Neural progenitor cell (in vitro differentiated cells): Measurements from ENCODE around the gene ADCY3. TPM values are rescaled to one million over a fixed set of nuclear protein-coding genes. Genes with fewer than 3 reads are reported as not detected.

Source experiments
- DNase-seq: peaks from one replicate; pipeline ENCODE4 v3.0.0-alpha.2; 2016; ENCODE audit warnings: low spot score
- H2AFZ ChIP-seq: fragments of 200-600 bp; sonication (generic); replicated peaks from 2 replicates; pipeline ENCODE4 v1.6.1; 2016; ENCODE audit warnings: antibody characterized with exemption
- H3F3A ChIP-seq: fragments of 200-600 bp; sonication (generic); 2 replicates; pipeline ENCODE4 v1.6.1; 2016; ENCODE audit warnings: antibody characterized with exemption, low read depth
- H3K27ac ChIP-seq: fragments of 200-600 bp; sonication (generic); 2 replicates; pipeline ENCODE4 v1.5.1; 2016; ENCODE audit warnings: mild to moderate bottlenecking
- H3K27me3 ChIP-seq: fragments of 200-600 bp; sonication (generic); 2 replicates; pipeline ENCODE4 v1.6.1; 2016; ENCODE audit warnings: mild to moderate bottlenecking, moderate library complexity
- H3K36me3 ChIP-seq: fragments of 200-600 bp; sonication (generic); 2 replicates; pipeline ENCODE4 v1.5.1; 2016
- H3K4me1 ChIP-seq: fragments of 200-600 bp; sonication (generic); 2 replicates; pipeline ENCODE4 v1.6.1; 2016; ENCODE audit warnings: mixed run types
- H3K4me2 ChIP-seq: fragments of 200-600 bp; sonication (generic); 2 replicates; pipeline ENCODE4 v1.6.1; 2016
- H3K4me3 ChIP-seq: fragments of 200-600 bp; sonication (generic); 2 replicates; pipeline ENCODE4 v1.5.1; 2016
- H3K79me2 ChIP-seq: fragments of 200-600 bp; sonication (generic); 2 replicates; pipeline ENCODE4 v1.6.1; 2016; ENCODE audit warnings: low read depth
- H3K9ac ChIP-seq: fragments of 200-600 bp; sonication (generic); 2 replicates; pipeline ENCODE4 v1.6.1; 2016
- H3K9me3 ChIP-seq: fragments of 200-600 bp; sonication (generic); 2 replicates; pipeline ENCODE4 v1.5.1; 2016; ENCODE audit warnings: low read depth
- H4K20me1 ChIP-seq: fragments of 200-600 bp; sonication (generic); 2 replicates; pipeline ENCODE4 v1.6.1; 2016; ENCODE audit warnings: low read depth
- H3K27ac Mint-ChIP-seq: 3 replicates; pipeline ENCODE4 v1.8.0; 2021; ENCODE audit warnings: mixed read lengths
- H3K27me3 Mint-ChIP-seq: 2 replicates; pipeline ENCODE4 v1.8.0; 2022; ENCODE audit warnings: low read depth, mild to moderate bottlenecking, inconsistent platforms, moderate library complexity, mixed read lengths; ENCODE audit not compliant: insufficient read depth
- H3K36me3 Mint-ChIP-seq: 3 replicates; pipeline ENCODE4 v1.8.0; 2021; ENCODE audit warnings: mixed read lengths
- H3K4me1 Mint-ChIP-seq: 3 replicates; pipeline ENCODE4 v1.8.0; 2021; ENCODE audit warnings: mixed read lengths
- H3K4me3 Mint-ChIP-seq: 3 replicates; pipeline ENCODE4 v1.8.0; 2021; ENCODE audit warnings: mild to moderate bottlenecking, moderate library complexity, mixed read lengths
- H3K9me3 Mint-ChIP-seq: 3 replicates; pipeline ENCODE4 v1.8.0; 2020; ENCODE audit warnings: mixed read lengths
- CTCF ChIP-seq: fragments of 200-600 bp; sonication (generic); IDR thresholded peaks from 2 replicates; pipeline ENCODE4 v1.5.1; 2017; ENCODE audit warnings: antibody characterized with exemption, mild to moderate bottlenecking
- EZH2 ChIP-seq: fragments of 200-600 bp; sonication (generic); IDR thresholded peaks from 2 replicates; pipeline ENCODE4 v1.6.1; 2017; ENCODE audit warnings: antibody characterized with exemption, mild to moderate bottlenecking, moderate library complexity
- EZH2phosphoT487 ChIP-seq: fragments of 200-600 bp; sonication (generic); IDR thresholded peaks from 2 replicates; pipeline ENCODE4 v1.6.1; 2017; ENCODE audit warnings: antibody characterized with exemption
- total RNA-seq: library from RNA; depleted of rRNA; stranded (reverse); fragments of >200 nt; gene quantifications from 2 replicates; pipeline ENCODE4 v1.2.3, GENCODE V29; 2015; ENCODE audit warnings: low replicate concordance

ADCY3 gene
- total RNA-seq, 1 donor from 2014 or later = 25.3 TPM

GRCh38 chr2:24877646-24878045 is 42.4 kb downstream of the ADCY3 start:
- Histone ChIP-seq H3K4me1 (no peaks in the 10 kb centered on the region), H3K9ac (no peak overlapping the region), H3K4me2 (no peak overlapping the region), H3F3A (no peaks in the 10 kb centered on the region), H3K79me2 (no peaks in the 10 kb centered on the region), H3K27ac (no peak overlapping the region), H2AFZ (no peak overlapping the region), H3K9me3 (no peaks in the 10 kb centered on the region), H3K36me3 (no peaks in the 10 kb centered on the region), H3K4me3 (no peak overlapping the region), H4K20me1 (no peaks in the 10 kb centered on the region), H3K27me3 (no peaks in the 10 kb centered on the region)
- Mint-ChIP-seq H3K4me1 (peaks cover 11% of the 10 kb centered on the region), H3K36me3 (peaks cover 9% of the 10 kb centered on the region), H3K9me3 (no peaks in the 10 kb centered on the region), H3K4me3 (no peak overlapping the region), H3K27me3 (peaks cover 2% of the 10 kb centered on the region), H3K27ac (peak overlapping the region; percentile 93)
- no peak for DNase-seq
- TF ChIP-seq EZH2 (no peak), CTCF (no peak), EZH2phosphoT487 (no peak)

GRCh38 chr2:24877067-24877466 is 43.0 kb downstream of the ADCY3 start:
- Histone ChIP-seq H3K4me2 (no peak overlapping the region), H3K36me3 (no peaks in the 10 kb centered on the region), H3F3A (no peaks in the 10 kb centered on the region), H3K79me2 (no peaks in the 10 kb centered on the region), H3K27ac (no peak overlapping the region), H3K4me1 (no peaks in the 10 kb centered on the region), H2AFZ (no peak overlapping the region), H3K9ac (no peak overlapping the region), H3K27me3 (no peaks in the 10 kb centered on the region), H3K4me3 (no peak overlapping the region), H4K20me1 (no peaks in the 10 kb centered on the region), H3K9me3 (no peaks in the 10 kb centered on the region)
- no peak for TF ChIP-seq CTCF
- TF ChIP-seq EZH2phosphoT487 = no peak
- no peak for TF ChIP-seq EZH2
- Mint-ChIP-seq H3K4me1 (peaks cover 14% of the 10 kb centered on the region), H3K36me3 (peaks cover 7% of the 10 kb centered on the region), H3K27ac (peak overlapping the region; percentile 93), H3K27me3 (peaks cover 2% of the 10 kb centered on the region), H3K4me3 (peak overlapping the region; percentile 62), H3K9me3 (no peaks in the 10 kb centered on the region)
- no peak for DNase-seq

DNA sequence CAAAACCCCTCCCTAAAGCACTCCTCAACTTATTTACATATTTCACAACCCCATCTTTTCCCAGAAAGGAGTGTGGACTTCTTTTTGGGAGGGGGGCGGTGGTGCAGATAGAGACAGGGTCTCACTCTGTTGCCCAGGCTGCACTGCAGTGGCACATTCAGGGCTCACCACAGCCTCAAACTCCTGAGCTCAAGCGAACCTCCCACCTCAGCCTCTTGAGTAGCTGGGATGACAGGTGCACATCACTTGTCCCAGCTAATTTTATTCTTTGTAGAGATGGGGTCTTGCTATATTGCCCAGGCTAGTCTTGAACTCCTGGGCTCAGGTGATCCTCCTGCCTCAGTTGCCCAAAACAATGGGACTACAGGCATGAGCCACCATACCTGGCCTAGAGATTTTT is 44.1 kb downstream of the ADCY3 start:
- Histone ChIP-seq H3K4me3 (no peak overlapping the region), H3K4me1 (peaks cover 9% of the 10 kb centered on the region), H3K27me3 (no peaks in the 10 kb centered on the region), H3K27ac (no peak overlapping the region), H3K4me2 (no peak overlapping the region), H3K36me3 (no peaks in the 10 kb centered on the region), H3K9ac (no peak overlapping the region), H3K79me2 (no peaks in the 10 kb centered on the region), H3K9me3 (no peaks in the 10 kb centered on the region), H4K20me1 (no peaks in the 10 kb centered on the region), H3F3A (peaks cover 10% of the 10 kb centered on the region), H2AFZ (no peak overlapping the region)
- peaks cover 24% of the 10 kb centered on the region for H3K4me1 Mint-ChIP-seq
- H3K4me3 Mint-ChIP-seq = no peak overlapping the region
- peaks cover 2% of the 10 kb centered on the region for H3K27me3 Mint-ChIP-seq
- no peak for DNase-seq
- no peaks in the 10 kb centered on the region for H3K9me3 Mint-ChIP-seq
- peaks cover 9% of the 10 kb centered on the region for H3K36me3 Mint-ChIP-seq
- H3K27ac Mint-ChIP-seq = no peak overlapping the region
- TF ChIP-seq CTCF (no peak), EZH2 (no peak), EZH2phosphoT487 (no peak)
